ENCODE data around the gene TTN.

GRCh38 chr2:178824181-178824580 lies 17.0 kb upstream of the TTN start:
- TF ChIP-seq, protein P1, sequence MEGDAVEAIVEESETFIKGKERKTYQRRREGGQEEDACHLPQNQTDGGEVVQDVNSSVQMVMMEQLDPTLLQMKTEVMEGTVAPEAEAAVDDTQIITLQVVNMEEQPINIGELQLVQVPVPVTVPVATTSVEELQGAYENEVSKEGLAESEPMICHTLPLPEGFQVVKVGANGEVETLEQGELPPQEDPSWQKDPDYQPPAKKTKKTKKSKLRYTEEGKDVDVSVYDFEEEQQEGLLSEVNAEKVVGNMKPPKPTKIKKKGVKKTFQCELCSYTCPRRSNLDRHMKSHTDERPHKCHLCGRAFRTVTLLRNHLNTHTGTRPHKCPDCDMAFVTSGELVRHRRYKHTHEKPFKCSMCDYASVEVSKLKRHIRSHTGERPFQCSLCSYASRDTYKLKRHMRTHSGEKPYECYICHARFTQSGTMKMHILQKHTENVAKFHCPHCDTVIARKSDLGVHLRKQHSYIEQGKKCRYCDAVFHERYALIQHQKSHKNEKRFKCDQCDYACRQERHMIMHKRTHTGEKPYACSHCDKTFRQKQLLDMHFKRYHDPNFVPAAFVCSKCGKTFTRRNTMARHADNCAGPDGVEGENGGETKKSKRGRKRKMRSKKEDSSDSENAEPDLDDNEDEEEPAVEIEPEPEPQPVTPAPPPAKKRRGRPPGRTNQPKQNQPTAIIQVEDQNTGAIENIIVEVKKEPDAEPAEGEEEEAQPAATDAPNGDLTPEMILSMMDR (IDR thresholded peaks at IDR 0.05) = no peak
- TF ChIP-seq EZH2 (IDR thresholded peaks at IDR 0.05; ENCODE audit: borderline replicate concordance, insufficient read depth, low read depth, low read length, poor library complexity, severe bottlenecking) = no peak

Data from B cell (primary cell).